Effector memory CD8-positive, alpha-beta T cell (primary cell): ENCODE measurements around the gene LTBR.
"Not testable (repeated sequence)": the region's sequence is repeated elsewhere in the genome, so short reads cannot be mapped to it uniquely, and the experiment has no call there.

Source experiments
- ATAC-seq: fragments of 150-1000 bp; cut with Tn5 transposase; replicated peaks from 2 replicates; pipeline ENCODE4 v1.10.0; 2021; ENCODE audit warnings: mild to moderate bottlenecking, moderate library complexity
- DNase-seq, 3 experiments: peaks; one replicate each; pipeline ENCODE4 v3.0.0; 2021
- H3K27ac Mint-ChIP-seq, 2 donors: one replicate each; pipeline ENCODE4 v1.8.0; 2022; ENCODE audit warnings: mild to moderate bottlenecking in 2 of 2, mixed read lengths in 2 of 2, moderate library complexity in 2 of 2
- H3K27me3 Mint-ChIP-seq, 2 donors: one replicate each; pipeline ENCODE4 v1.8.0; 2022; ENCODE audit warnings: mixed read lengths in 2 of 2
- H3K36me3 Mint-ChIP-seq: one replicate; pipeline ENCODE4 v1.8.0; 2022; ENCODE audit warnings: mild to moderate bottlenecking, moderate library complexity, mixed read lengths; ENCODE audit not compliant: insufficient read depth
- H3K4me1 Mint-ChIP-seq, 2 donors: one replicate each; pipeline ENCODE4 v1.8.0; 2022; ENCODE audit warnings: low read depth in 2 of 2, mixed read lengths in 2 of 2
- H3K4me3 Mint-ChIP-seq, 2 donors: one replicate each; pipeline ENCODE4 v1.8.0; 2022; ENCODE audit warnings: mild to moderate bottlenecking in 2 of 2, mixed read lengths in 2 of 2, moderate library complexity in 2 of 2
- H3K9me3 Mint-ChIP-seq, 2 donors: one replicate each; pipeline ENCODE4 v1.8.0; 2022; ENCODE audit warnings: mixed read lengths in 2 of 2

LTBR gene

DNA sequence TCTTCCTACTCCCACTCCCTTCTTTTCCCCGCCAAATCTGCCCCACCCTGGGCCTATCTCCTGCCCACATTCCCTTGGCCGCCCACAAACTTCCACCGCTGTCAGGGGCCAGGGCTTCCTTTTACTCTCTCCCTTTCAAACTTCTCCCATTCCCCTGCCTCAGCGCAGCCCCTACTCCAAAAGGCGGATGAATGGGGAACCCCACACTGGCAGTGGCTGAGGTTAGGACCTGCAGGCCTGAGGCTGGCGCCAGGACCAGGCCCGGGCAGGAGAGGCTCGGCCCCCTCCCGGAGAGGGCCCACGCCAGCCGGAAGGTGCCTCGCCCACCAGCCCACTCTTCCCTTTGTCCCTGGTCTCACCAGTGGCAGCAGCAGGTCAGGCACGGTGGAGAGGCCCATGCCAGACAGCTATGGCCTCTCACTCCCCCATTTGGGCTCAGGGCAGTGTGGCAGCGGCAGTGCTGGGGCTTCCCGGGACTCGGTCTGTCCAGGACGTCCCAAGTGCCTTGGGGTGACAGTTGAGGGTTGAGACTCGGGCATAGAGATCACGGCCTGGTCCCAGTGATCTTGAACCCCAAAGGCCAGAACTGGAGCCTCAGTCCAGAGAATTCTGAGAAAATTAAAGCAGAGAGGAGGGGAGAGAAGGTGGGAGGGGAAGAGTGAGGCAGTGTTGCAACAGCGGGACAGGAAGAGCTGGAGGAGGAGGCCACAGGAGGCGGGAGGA lies 42.4 kb upstream of the LTBR start, which contains the start of gene TNFRSF1A:
TSS of gene TNFRSF1A (minus strand) at position 660 of the 723 bp plus-strand sequence. CDS start at position 398, 262 bp downstream.
- Mint-ChIP-seq H3K36me3 (peaks cover 10% of the 10 kb centered on the region), H3K27me3 (peaks cover 0 to 1% of the 10 kb centered on the region in 2 donors), H3K27ac (no peak within 1 kb of the TSS), H3K4me1 (peaks cover 40 to 43% of the 10 kb centered on the region in 2 donors), H3K4me3 (no peak within 1 kb of the TSS), H3K9me3 (no peaks in the 10 kb centered on the region)
- peak in 1 of 3 experiments; percentile 28 for DNase-seq
- ATAC-seq = peak; percentile 20

DNA sequence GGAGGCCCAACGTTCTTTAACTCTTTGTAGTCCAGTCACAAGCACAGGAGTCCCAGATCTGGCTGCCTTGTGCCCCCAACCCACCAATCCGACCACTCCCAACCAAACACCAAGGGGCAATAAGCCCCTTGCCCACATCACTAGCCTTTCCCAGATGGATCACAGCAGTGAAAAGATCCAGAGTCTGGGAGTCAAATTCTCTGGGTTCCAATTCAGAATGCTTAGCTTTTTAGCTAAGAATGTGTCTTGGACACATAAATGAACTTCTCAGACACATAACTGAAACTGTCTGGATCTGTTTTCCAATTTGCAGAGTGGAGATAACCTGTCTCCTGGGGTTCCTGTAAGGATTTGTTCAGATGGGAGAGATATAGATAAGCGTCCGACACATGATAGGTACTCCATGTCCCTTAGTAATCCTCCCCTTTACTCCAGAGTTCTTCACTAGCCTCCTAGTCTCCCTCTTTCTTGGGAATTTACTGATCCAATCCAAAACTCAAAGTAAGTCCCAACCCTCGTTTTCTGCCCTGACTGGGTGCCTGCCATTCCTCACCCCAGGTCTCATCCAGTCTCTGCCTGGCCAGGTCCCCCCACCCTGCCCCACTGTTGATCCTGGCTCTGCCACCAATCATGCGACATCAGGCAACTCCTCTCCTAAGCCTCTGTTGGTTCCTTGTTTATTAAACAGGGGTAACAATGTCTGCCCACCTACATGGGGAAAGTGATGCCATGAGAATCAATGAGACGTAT lies 41.6 kb upstream of the LTBR start:
- ATAC-seq (no peak), DNase-seq (no peak)
- Mint-ChIP-seq H3K27ac (no peak overlapping the region), H3K4me1 (peaks cover 39 to 47% of the 10 kb centered on the region in 2 donors), H3K9me3 (no peaks in the 10 kb centered on the region), H3K36me3 (peaks cover 10% of the 10 kb centered on the region), H3K4me3 (no peak overlapping the region), H3K27me3 (peaks cover 0 to 9% of the 10 kb centered on the region in 2 donors)

DNA sequence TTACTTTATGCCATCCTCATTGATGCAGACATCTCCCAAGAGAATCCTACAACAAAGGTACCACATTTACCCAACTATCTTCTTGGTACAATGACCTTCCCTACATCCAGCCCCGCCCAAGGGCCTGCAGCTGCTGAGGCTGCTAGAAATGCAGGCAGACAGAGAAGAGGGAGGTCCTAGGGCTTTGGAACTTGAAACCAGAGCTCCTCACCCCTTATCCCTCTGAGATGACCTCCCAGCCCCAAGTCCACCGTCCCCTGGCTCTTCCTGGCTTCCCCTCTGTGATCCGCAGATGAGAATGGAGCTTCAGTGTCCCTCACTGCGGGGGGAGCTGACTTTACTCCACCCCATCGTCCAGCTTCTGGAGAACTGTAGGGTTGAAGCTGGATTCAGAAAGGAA lies 40.4 kb upstream of the LTBR start:
- Mint-ChIP-seq H3K27ac (no peak overlapping the region), H3K4me3 (no peak overlapping the region), H3K36me3 (peaks cover 10% of the 10 kb centered on the region), H3K9me3 (no peaks in the 10 kb centered on the region), H3K27me3 (peaks cover 0 to 9% of the 10 kb centered on the region in 2 donors), H3K4me1 (peaks cover 39 to 51% of the 10 kb centered on the region in 2 donors)
- no peak for DNase-seq
- ATAC-seq = no peak

DNA sequence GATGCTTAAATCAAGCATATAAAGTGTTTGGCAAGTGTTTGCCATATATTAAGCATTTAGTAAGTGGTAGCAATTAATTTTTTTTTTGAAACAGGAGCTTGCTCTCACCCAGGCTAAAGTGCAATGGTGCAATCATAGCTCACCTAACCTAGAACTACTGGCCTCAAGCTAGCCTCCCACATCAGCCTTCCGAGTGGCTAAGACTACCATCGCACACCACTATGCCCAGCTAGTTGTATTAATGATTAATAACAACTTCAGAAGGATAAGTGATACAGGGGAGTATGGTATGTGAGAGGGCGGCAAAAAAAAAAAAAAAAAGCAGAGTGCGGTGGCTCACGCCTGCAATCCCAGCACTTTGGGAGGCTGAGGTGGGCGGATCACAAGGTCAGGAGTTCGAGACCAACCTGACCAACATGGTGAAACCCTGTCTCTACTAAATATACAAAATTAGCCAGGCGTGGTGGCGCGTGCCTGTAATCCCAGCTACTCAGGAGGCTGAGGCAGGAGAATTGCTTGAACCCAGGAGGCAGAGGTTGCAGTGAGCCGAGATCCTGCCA lies 39.8 kb upstream of the LTBR start:
- H3K27me3 Mint-ChIP-seq, H3K9me3 Mint-ChIP-seq, H3K27ac Mint-ChIP-seq, H3K4me3 Mint-ChIP-seq, DNase-seq, ATAC-seq: not testable (repeated sequence)
- Mint-ChIP-seq H3K4me1 (peaks cover 39 to 51% of the 10 kb centered on the region in 2 donors), H3K36me3 (peaks cover 10% of the 10 kb centered on the region)

DNA sequence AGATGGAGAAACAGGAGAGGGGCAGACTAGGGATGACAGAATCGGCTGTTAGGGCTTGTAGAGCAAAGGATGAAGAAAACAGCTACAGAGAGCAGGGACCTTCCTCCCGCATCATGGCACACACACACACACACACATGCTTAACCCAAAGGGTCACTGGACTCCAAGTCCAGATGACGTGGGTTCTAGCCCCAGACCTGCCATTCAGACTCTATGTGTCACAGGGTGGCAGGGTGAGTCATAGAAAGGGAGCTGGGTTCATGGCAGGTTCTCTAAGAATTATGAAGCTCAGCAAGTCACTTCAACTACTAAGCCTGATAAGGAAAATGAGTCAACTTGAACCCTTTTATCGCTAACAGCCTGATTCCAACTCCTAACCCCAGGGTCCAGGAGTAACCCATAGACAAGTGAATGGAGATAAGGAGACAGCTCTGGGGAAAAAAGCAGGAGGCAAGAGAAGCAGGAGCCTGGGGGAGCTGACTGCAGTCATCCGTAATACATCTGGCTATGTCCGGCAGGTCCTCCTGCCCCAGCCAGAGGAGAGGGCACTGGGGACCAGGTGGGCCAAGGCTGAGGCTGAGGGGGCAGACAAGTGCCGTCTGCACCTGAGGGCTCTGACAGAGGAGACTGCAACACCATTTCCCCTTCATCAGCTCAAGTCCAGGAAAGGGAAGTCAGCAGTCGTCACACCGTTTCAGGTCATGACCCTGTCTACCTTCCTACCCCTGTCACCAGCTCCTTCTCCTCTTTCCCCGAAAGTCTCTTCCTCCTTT lies 38.5 kb upstream of the LTBR start:
- DNase-seq = no peak
- ATAC-seq = peak; percentile 58

DNA sequence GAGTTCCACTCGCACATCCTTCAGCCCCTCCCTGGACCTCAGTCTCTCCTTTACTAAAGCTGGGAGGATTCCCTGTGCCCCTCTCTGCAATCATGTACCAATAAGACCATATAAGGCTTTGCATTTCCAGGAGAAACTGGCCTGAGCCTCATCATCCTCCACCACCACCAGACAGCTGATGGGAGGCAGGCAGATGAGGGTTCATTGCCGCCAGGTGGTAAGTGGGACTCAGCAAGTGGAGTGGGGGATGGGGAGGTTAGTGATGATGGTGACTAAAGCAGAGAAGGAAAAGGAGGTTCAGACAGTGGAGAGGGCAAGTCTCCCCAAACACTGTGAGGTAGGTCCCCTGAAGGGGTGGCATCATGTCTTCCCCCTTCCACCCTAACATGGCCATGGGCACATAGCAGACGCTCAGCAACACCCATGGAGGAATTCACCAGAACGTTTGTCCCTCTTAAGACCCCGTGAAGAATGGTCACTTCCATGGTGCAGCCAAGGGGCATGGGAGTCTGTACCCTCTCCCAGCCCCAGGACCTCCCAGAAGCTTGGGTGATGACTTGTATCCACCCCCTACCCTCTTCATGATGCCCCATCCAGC lies 37.6 kb upstream of the LTBR start:
- peaks cover 0 to 9% of the 10 kb centered on the region in 2 donors for H3K27me3 Mint-ChIP-seq
- H3K27ac Mint-ChIP-seq = peak overlapping the region; percentile 86
- ATAC-seq = no peak
- DNase-seq = no peak
- no peaks in the 10 kb centered on the region for H3K9me3 Mint-ChIP-seq
- peaks cover 39 to 49% of the 10 kb centered on the region in 2 donors for H3K4me1 Mint-ChIP-seq
- peaks cover 10% of the 10 kb centered on the region for H3K36me3 Mint-ChIP-seq
- H3K4me3 Mint-ChIP-seq = peak overlapping the region; percentile 27 to 62

More for the DNA sequence above, 38.5 kb upstream of the LTBR start:
- Mint-ChIP-seq H3K27me3 (peaks cover 0 to 9% of the 10 kb centered on the region in 2 donors), H3K27ac (peak overlapping the region; percentile 86), H3K36me3 (peaks cover 10% of the 10 kb centered on the region), H3K9me3 (no peaks in the 10 kb centered on the region), H3K4me1 (peaks cover 39 to 51% of the 10 kb centered on the region in 2 donors), H3K4me3 (peak overlapping the region; percentile 27 to 62)

DNA sequence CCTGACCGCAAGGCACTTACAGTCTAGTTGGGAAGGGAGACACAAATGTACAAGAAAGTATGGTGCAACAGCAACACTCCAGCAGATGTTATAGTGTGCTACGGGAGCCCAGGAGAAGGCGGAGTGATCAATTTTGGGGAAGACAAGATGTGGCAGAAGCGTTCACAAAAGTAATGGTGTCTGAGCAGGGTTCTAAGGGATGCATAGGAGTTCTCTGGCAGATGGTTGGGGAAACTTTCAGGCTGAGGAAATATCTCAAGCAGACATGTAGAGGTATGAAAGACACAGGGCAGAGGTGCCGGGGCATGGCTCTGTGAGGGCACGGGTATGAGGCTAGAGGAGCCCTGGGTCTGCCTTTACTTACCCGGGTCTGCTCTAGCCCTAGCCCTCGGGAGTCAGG lies 37.0 kb upstream of the LTBR start:
- ATAC-seq (no peak), DNase-seq (no peak)
- peaks cover 0 to 9% of the 10 kb centered on the region in 2 donors for H3K27me3 Mint-ChIP-seq
- peaks cover 6% of the 10 kb centered on the region for H3K36me3 Mint-ChIP-seq
- no peaks in the 10 kb centered on the region for H3K9me3 Mint-ChIP-seq
- H3K27ac Mint-ChIP-seq = peak overlapping the region in 1 of 2 donors; percentile 86
- H3K4me1 Mint-ChIP-seq = peaks cover 36 to 45% of the 10 kb centered on the region in 2 donors
- no peak overlapping the region for H3K4me3 Mint-ChIP-seq

DNA sequence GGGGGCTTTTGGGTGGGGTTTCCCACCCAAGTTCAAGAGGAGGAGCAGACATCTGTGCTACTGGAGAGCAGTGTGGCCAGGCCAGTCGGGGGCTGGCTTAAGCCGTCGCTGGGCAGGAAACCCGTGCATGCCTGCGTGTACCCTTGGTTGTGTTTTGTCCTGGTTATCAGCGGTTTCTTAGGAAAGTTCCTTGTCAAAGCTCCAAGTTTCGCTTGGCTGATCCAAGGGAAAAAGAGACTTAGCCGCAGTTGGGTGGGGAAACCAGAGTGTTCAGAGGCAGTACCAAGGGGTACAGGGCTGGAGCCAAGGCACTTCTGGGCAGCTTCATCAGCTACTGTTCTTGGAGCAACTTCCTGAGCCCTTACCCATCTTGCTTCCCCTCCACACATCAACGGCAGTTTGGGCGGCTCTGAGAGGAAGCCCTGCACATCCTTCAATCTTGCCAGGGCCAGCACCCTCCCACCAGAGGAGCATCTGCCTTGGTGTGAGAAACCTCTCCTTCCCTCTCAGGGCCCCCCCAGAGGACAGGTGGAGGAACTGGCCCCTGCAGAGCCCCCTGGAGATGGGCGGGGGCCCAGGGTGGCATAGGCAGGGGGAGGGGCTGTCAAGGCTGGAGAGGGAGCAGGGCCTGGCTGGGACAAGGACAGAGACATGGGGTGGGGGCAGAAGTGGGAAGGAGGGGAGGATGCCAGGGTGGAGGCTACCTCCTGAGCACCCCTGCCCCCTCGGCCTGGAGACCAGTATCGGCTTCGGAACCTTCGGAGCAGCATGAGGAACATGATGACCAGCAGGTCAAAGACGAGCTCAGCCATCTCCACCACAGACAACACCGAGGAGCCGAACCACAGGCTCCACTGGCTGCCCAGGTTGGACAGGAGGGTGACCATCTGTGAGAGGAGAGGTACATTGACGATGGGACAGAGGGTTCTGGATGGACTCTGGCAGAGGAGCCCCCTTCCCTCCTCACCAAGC lies 36.3 kb upstream of the LTBR start:
- Mint-ChIP-seq H3K27me3 (peaks cover 0 to 9% of the 10 kb centered on the region in 2 donors), H3K4me1 (peaks cover 29 to 38% of the 10 kb centered on the region in 2 donors), H3K27ac (peak overlapping the region in 1 of 2 donors; percentile 86), H3K36me3 (peaks cover 3% of the 10 kb centered on the region), H3K9me3 (no peaks in the 10 kb centered on the region), H3K4me3 (no peak overlapping the region)
- no peak for ATAC-seq
- DNase-seq = no peak

DNA sequence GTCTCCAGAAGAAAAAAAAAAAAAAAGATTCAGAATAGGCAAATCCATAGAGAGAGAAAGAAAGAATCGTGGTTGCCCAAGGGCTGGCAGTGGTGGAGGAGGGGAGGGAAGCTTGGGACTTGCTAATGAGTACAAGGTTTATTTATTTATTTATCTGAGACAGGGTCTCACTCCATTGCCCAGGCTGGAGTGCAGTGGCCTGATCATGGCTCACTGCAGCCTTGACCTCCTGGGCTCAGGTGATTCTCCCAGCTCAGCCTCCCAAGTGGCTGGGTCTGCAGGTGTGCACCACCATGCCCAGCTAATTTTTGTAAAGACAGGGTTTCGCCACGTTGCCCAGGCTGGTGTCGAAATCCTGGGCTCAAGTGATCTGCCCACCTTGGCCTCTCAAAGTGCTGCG lies 32.3 kb upstream of the LTBR start:
- no peak for ATAC-seq
- Mint-ChIP-seq H3K27ac (no peak overlapping the region), H3K36me3 (no peaks in the 10 kb centered on the region), H3K27me3 (peaks cover 0 to 7% of the 10 kb centered on the region in 2 donors), H3K4me1 (peaks cover 7 to 25% of the 10 kb centered on the region in 2 donors), H3K4me3 (no peak overlapping the region), H3K9me3 (no peaks in the 10 kb centered on the region)
- DNase-seq = no peak

DNA sequence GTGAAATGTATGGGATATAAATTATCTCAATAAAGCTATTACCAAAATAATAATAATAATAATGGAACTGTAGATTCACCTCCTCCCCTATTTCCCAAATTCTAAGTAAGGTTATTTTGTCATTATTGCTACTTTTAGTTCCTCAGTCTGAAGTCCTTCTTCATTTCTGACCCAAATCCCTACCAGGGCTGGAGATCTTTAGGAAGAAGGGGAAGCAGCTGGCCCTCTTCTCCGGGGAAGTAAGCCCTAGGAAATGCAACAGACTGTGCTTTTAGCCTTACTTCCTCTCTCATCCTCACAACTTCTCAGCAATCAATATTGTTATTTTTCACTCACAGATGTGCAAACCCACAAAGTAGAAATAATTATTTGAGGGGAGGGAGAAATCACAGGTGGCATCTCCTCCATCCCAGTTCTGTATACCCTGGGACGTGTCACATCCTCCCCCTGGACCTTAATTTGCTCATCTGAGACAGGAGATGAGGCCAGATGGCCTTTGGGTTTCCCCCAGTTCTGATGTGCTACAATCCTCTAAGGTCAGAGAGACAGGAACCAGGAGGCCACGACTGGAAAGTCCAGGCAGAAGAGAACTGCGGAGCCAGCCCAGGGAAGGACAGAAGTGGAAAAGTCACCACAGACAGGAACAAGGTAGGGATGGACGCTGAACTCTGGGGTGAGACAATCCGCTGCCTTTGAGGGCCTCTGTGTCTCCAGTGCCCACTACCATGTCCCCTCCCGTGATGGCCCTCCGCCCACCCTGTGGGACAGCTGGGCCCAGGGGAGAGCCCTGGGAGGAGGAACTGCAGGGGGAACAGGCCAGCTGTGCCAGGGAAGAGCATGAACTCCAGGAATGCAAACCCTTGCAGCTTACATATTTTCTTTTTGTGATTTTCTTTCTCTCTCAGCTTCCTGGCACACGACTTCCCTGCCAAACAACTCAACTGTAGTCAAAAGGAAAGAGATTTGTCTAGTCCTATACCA lies 31.5 kb upstream of the LTBR start:
- no peaks in the 10 kb centered on the region for H3K27me3 Mint-ChIP-seq
- peaks cover 8 to 17% of the 10 kb centered on the region in 2 donors for H3K4me1 Mint-ChIP-seq
- no peak overlapping the region for H3K27ac Mint-ChIP-seq
- DNase-seq (no peak), ATAC-seq (no peak)
- H3K4me3 Mint-ChIP-seq = no peak overlapping the region
- no peaks in the 10 kb centered on the region for H3K9me3 Mint-ChIP-seq
- no peaks in the 10 kb centered on the region for H3K36me3 Mint-ChIP-seq
